Measurements from ENCODE around the gene TLL1. TPM values are rescaled to one million over a fixed set of nuclear protein-coding genes. Genes with fewer than 3 reads are reported as not detected.

The TLL1 gene
- total RNA-seq, 1 donor from 2014 or later = 39.7 TPM

GRCh38 chr4:165927815-165928214 lies 54.8 kb downstream of the TLL1 start:
- H3K27me3 Mint-ChIP-seq (ENCODE audit: unreplicated experiment) = no peaks in the 10 kb centered on the region
- no peak for DNase-seq (ENCODE audit: extremely low spot score, unreplicated experiment)
- peak overlapping the region; percentile 67 for H3K27ac Mint-ChIP-seq (ENCODE audit: unreplicated experiment)
- H3K4me3 Mint-ChIP-seq (ENCODE audit: unreplicated experiment) = no peak overlapping the region
- H3K9me3 Mint-ChIP-seq (ENCODE audit: unreplicated experiment) = no peaks in the 10 kb centered on the region
- H3K4me1 Mint-ChIP-seq (ENCODE audit: unreplicated experiment) = peaks cover 22% of the 10 kb centered on the region
- no peak for TF ChIP-seq CTCF (IDR thresholded peaks at IDR 0.05)
- peaks cover 17% of the 10 kb centered on the region for H3K36me3 Mint-ChIP-seq (ENCODE audit: unreplicated experiment)

GRCh38 chr4:165928601-165929000 lies 55.6 kb downstream of the TLL1 start:
- Mint-ChIP-seq H3K36me3 (ENCODE audit: unreplicated experiment) (peaks cover 17% of the 10 kb centered on the region), H3K9me3 (ENCODE audit: unreplicated experiment) (no peaks in the 10 kb centered on the region), H3K27me3 (ENCODE audit: unreplicated experiment) (no peaks in the 10 kb centered on the region), H3K27ac (ENCODE audit: unreplicated experiment) (no peak overlapping the region), H3K4me1 (ENCODE audit: unreplicated experiment) (peaks cover 19% of the 10 kb centered on the region), H3K4me3 (ENCODE audit: unreplicated experiment) (no peak overlapping the region)
- no peak for DNase-seq (ENCODE audit: extremely low spot score, unreplicated experiment)
- no peak for TF ChIP-seq CTCF (IDR thresholded peaks at IDR 0.05)

GRCh38 chr4:165929662-165930061 lies 56.6 kb downstream of the TLL1 start:
- TF ChIP-seq CTCF (IDR thresholded peaks at IDR 0.05) = no peak
- peaks cover 11% of the 10 kb centered on the region for H3K36me3 Mint-ChIP-seq (ENCODE audit: unreplicated experiment)
- no peak overlapping the region for H3K4me3 Mint-ChIP-seq (ENCODE audit: unreplicated experiment)
- H3K9me3 Mint-ChIP-seq (ENCODE audit: unreplicated experiment) = no peaks in the 10 kb centered on the region
- no peak overlapping the region for H3K27ac Mint-ChIP-seq (ENCODE audit: unreplicated experiment)
- no peaks in the 10 kb centered on the region for H3K27me3 Mint-ChIP-seq (ENCODE audit: unreplicated experiment)
- no peak for DNase-seq (ENCODE audit: extremely low spot score, unreplicated experiment)
- H3K4me1 Mint-ChIP-seq (ENCODE audit: unreplicated experiment) = peaks cover 19% of the 10 kb centered on the region

- no peak overlapping the region for H3K27ac Mint-ChIP-seq (ENCODE audit: unreplicated experiment)
- no peak for TF ChIP-seq CTCF (IDR thresholded peaks at IDR 0.05)
- H3K27me3 Mint-ChIP-seq (ENCODE audit: unreplicated experiment) = no peaks in the 10 kb centered on the region
- peaks cover 18% of the 10 kb centered on the region for H3K4me1 Mint-ChIP-seq (ENCODE audit: unreplicated experiment)
- peaks cover 8% of the 10 kb centered on the region for H3K36me3 Mint-ChIP-seq (ENCODE audit: unreplicated experiment)
- H3K4me3 Mint-ChIP-seq (ENCODE audit: unreplicated experiment) = no peak overlapping the region
- no peak for DNase-seq (ENCODE audit: extremely low spot score, unreplicated experiment)
- H3K9me3 Mint-ChIP-seq (ENCODE audit: unreplicated experiment) = no peaks in the 10 kb centered on the region
These were observed 58.7 kb downstream of the TLL1 start for GRCh38 chr4:165931741-165932140.

- no peak overlapping the region for H3K4me3 Mint-ChIP-seq (ENCODE audit: unreplicated experiment)
- peaks cover 22% of the 10 kb centered on the region for H3K36me3 Mint-ChIP-seq (ENCODE audit: unreplicated experiment)
- peaks cover 4% of the 10 kb centered on the region for H3K4me1 Mint-ChIP-seq (ENCODE audit: unreplicated experiment)
- no peak overlapping the region for H3K27ac Mint-ChIP-seq (ENCODE audit: unreplicated experiment)
- H3K27me3 Mint-ChIP-seq (ENCODE audit: unreplicated experiment) = no peaks in the 10 kb centered on the region
- TF ChIP-seq CTCF (IDR thresholded peaks at IDR 0.05) = no peak
- DNase-seq (ENCODE audit: extremely low spot score, unreplicated experiment) = no peak
- peaks cover 17% of the 10 kb centered on the region for H3K9me3 Mint-ChIP-seq (ENCODE audit: unreplicated experiment)
These were observed 71.9 kb downstream of the TLL1 start for GRCh38 chr4:165944900-165945299.

All from osteocyte (in vitro differentiated cells).